Frontal cortex (tissue), 4 donors: ENCODE data around the gene FOXD4. TPM values are rescaled to one million over a fixed set of nuclear protein-coding genes. Genes with fewer than 3 reads are reported as not detected.
A peak's percentile ranks its signal among the peaks of the same experiment; 100 is the strongest.
"Not testable (repeated sequence)": the region's sequence is repeated elsewhere in the genome, so short reads cannot be mapped to it uniquely, and the experiment has no call there.

Experiments
- DNase-seq, 2 donors: peaks; one replicate each; pipeline ENCODE4 v3.0.0; 2012; ENCODE audit warnings: low spot score in 2 of 2
- FAIRE-seq: peaks from 2 replicates; lab custom pipeline; 2012; peaks lifted over from hg19 to GRCh38; lab: Jason Lieb, UNC
- total RNA-seq: library from RNA; depleted of rRNA; stranded (reverse); fragments of >200 nt; gene quantifications from one replicate; pipeline ENCODE4 v1.2.3, GENCODE V29; 2014
- donor health status: control.
- donor health status: control.
- donor health status: control.

FOXD4 gene
- 1.2 TPM for total RNA-seq

- DNase-seq, FAIRE-seq: not testable (repeated sequence)
Observed at GRCh38 chr9:117995-118467, at the start of gene FOXD4. FOXD4 (minus strand) TSS chr9:118417; CDS start chr9:118119, 298 bp downstream.

GRCh38 chr9:159871-160270, 41.7 kb upstream of the FOXD4 start:
- not testable (repeated sequence) for DNase-seq, FAIRE-seq

GRCh38 chr9:151173-151572, 33.0 kb upstream of the FOXD4 start:
- FAIRE-seq, DNase-seq: not testable (repeated sequence)

GRCh38 chr9:139880-140279, 21.7 kb upstream of the FOXD4 start:
- DNase-seq, FAIRE-seq: not testable (repeated sequence)

GRCh38 chr9:117144-117994, 848 bp downstream of the FOXD4 start:
- not testable (repeated sequence) for FAIRE-seq, DNase-seq

- not testable (repeated sequence) for FAIRE-seq, DNase-seq
Observed at GRCh38 chr9:116239-117077, 1.8 kb downstream of the FOXD4 start.

GRCh38 chr9:115118-115451, 3.1 kb downstream of the FOXD4 start:
- FAIRE-seq, DNase-seq: not testable (repeated sequence)

- peak; percentile 5 for DNase-seq
- FAIRE-seq: not testable (repeated sequence)
Observed at GRCh38 chr9:114267-115117, 3.7 kb downstream of the FOXD4 start.

- peak; percentile 4 to 24 for DNase-seq
- not testable (repeated sequence) for FAIRE-seq
Observed at GRCh38 chr9:113468-114266, 4.5 kb downstream of the FOXD4 start.

- not testable (repeated sequence) for FAIRE-seq, DNase-seq
Observed at GRCh38 chr9:112589-113467, 5.4 kb downstream of the FOXD4 start.

- FAIRE-seq: peak; percentile 49
Observed at GRCh38 chr9:110672-111071, 7.5 kb downstream of the FOXD4 start.

GRCh38 chr9:109540-109939, 8.7 kb downstream of the FOXD4 start:
- DNase-seq, FAIRE-seq: not testable (repeated sequence)

More at GRCh38 chr9:110672-111071, 7.5 kb downstream of the FOXD4 start:
- DNase-seq: not testable (repeated sequence)

- DNase-seq, FAIRE-seq: not testable (repeated sequence)
Observed at GRCh38 chr9:108742-109495, 9.3 kb downstream of the FOXD4 start.

- FAIRE-seq, DNase-seq: not testable (repeated sequence)
Observed at GRCh38 chr9:105991-106390, 12.2 kb downstream of the FOXD4 start.

GRCh38 chr9:100430-100829, 17.8 kb downstream of the FOXD4 start:
- not testable (repeated sequence) for FAIRE-seq, DNase-seq

GRCh38 chr9:99867-100266, 18.4 kb downstream of the FOXD4 start:
- FAIRE-seq, DNase-seq: not testable (repeated sequence)

GRCh38 chr9:98775-99174, 19.4 kb downstream of the FOXD4 start:
- not testable (repeated sequence) for DNase-seq, FAIRE-seq
